Caki2 (cell line): Measurements from ENCODE around the gene TTLL5. TPM values are rescaled to one million over a fixed set of nuclear protein-coding genes. Genes with fewer than 3 reads are reported as not detected.

Source experiments
- DNase-seq: peaks from one replicate; pipeline ENCODE4 v3.0.0-alpha.2; 2015; ENCODE audit warnings: low read depth
- in situ Hi-C: cut with HindIII; loops from 2 replicates; pipeline ENCODE4 v1.10.0; 2016; ENCODE audit warnings: low sequenced_read_pairs, low pct_unique_long_range_greater_than_20kb, mixed read lengths
- total RNA-seq: library from RNA; depleted of rRNA; stranded (reverse); fragments of >200 nt; shearing (Covaris generic); gene quantifications from 2 replicates; pipeline ENCODE4 v1.2.3, GENCODE V29; 2014; ENCODE audit warnings: low replicate concordance; rRNA removed

The TTLL5 gene
- 5.7 and 35.3 TPM in 2 replicates for total RNA-seq

- peak; percentile 100 for DNase-seq
- in situ Hi-C loops, result no loop called here
These were observed at the start of gene TTLL5, which contains the start of gene ERG28 for GRCh38 chr14:75660630-75661498. TSS of gene TTLL5 (plus strand) at chr14:75661246. CDS start at chr14:75663150, 1,904 bp downstream. TSS of gene ERG28 (minus strand) at chr14:75660876. CDS start at chr14:75657502, 3,374 bp downstream.

GRCh38 chr14:75612157-75612556, 48.9 kb upstream of the TTLL5 start:
- in situ Hi-C loops, result no loop called here
- no peak for DNase-seq

DNA sequence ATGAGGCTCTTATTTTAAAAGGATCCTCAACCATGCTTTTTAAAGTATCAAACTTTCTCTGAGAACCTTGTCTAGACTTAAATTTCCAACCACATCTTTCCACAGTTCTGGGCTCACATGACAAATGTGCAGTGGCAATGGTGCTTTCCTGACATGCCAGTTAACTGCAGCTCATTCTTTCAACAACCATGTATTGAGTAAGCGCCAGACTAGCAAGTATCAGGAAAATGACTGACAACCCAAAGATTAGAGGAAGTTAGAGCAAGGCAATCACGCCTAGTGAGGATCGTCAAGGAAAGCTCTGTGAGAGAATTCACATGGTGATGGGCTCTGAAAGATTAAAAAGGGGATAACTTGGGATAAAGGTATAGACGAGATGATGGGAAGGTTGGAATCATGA, 46.9 kb upstream of the TTLL5 start:
- no peak for DNase-seq
- in situ Hi-C loops, result no loop called here

DNA sequence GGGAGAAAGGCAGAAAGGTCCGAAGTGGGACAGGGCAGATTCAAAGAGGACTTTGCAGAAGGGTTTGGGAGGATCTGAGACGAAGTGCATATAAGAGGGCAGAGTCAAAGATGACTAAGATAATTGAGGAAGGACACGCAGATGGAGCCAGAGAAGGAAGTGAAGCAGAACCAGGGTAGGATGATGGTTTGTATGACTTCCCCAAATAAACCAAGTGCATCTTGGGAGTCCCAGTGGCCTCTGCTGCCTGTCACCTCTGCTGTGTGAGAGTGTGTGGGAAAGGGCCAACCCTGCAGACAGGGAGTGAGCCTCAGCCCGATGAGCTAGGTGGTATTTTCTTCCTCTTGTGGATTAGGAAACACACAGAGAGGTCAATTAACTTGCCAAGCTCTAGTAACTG, 45.8 kb upstream of the TTLL5 start:
- no peak for DNase-seq
- in situ Hi-C loops, result no loop called here

- no peak for DNase-seq
- in situ Hi-C loops, result no loop called here
These were observed 41.5 kb upstream of the TTLL5 start for GRCh38 chr14:75619548-75619947.

GRCh38 chr14:75625034-75625433, 36.0 kb upstream of the TTLL5 start:
- no peak for DNase-seq
- in situ Hi-C loops, result no loop called here

GRCh38 chr14:75626396-75626795, 34.6 kb upstream of the TTLL5 start:
- no peak for DNase-seq
- in situ Hi-C loops, result no loop called here

DNA sequence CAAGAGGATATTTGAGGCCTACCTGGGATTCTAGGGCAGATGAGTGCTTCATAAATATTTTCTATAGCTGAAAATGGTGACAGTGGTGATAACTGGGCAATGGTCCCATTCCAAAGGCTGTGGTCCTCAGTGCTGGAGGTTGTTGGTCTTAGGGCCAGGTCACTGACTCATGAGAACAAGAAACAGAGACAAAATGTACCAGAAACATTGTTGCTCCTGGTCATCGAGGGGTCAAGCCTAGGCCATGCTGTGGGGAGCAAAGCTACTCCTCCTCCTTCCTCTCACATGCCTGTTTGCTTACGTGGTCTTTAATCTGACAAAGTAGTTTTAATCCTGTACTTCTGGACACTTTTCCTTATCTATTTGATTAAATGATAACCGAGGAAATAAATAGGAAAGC, 34.2 kb upstream of the TTLL5 start:
- in situ Hi-C loops, result no loop called here
- DNase-seq, result no peak

DNA sequence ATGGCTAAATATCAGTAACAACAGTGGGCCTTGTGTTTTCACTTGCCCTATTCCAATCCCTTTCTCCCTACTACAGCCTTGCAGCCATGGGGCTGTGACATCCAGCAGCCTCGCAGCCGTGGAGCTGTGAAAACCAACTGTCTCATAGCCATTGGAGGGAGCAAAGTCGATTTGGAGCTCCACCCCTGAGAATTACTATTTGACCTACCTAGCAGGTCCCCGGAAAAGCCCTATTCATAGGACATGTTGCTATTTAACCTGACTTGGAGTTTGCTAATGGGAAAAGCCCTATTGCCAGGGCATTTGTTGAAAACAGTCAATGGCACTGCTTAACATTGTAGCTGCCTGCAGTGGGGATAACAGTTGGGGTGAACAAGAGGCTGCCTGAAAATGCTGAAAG, 33.6 kb upstream of the TTLL5 start:
- no peak for DNase-seq
- in situ Hi-C loops, result no loop called here

DNA sequence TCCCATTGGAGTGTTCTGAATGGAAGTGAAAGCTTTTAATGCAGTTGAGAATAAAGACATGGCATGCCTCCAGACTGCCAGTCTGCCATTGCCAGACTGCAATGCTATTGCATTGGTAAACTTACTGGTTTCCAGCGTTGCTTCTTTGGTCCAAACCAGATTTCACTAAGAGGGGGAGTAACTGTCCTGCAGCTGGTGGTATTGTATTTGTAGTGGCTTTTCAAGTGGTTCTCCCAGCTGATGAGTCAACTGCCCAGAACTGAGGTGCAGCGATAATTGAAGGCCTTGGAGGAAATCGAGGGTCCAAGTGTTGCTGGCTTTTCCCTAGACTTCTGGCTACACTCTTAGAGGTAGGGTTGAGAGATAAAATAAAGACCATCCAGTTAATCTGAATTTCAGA, 32.2 kb upstream of the TTLL5 start:
- no peak for DNase-seq
- in situ Hi-C loops, result no loop called here

DNA sequence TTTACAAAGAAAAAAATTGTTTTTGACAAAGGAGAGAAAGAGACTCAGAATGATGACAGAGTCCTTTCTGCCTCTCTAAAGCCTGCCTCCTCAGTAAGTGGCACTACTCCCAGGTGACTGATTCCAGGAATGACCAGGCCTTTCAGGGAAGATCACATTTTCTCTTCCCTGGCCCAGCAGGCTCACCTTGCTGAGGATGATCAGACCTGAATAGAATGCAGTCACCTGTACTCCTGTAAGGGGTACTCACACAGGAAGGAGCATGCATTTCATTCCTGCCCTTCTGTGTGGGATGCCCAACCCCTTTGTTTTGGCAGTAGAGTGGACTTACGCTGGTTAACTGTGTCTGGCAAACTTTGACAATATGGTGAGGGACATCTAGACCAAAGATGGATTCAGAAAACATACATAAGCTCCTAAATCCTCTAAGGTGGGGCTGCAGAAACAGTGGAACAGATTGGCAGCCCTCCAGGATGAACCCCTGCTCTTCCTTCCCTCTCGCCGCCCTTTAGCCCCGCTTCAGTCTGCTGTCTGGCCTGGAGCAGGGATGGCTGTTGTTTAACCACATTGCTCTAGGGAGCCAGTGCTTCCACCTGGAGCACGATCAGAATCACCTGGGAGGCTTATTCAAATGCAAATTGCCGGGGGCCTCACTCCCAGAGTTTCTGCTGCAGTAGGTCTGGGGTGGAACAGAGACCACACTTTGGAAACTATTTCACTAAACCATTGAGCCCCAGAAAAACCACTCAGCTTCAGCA, 30.2 kb upstream of the TTLL5 start:
- DNase-seq, result no peak
- in situ Hi-C loops, result no loop called here

GRCh38 chr14:75631453-75631831, 29.6 kb upstream of the TTLL5 start:
- in situ Hi-C loops, result no loop called here
- no peak for DNase-seq

DNA sequence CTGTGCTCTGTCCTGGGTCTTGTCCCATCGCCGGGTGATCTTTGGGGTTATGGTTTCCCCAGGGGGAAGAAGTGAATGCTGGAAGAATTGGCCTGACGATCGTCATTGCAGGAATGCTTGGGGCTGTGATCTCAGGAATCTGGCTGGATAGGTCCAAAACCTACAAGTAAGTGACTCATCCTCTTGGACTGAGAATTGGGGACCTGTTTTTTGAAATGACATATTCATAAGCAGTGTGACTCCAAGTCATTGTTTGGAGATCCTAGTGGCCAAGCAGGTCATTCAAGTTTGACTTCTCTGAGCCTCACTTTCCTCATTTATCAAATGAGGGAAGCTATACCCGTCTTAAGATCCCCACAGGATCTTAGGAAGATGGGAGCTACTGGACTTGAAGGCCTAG, 26.2 kb upstream of the TTLL5 start:
- no peak for DNase-seq
- in situ Hi-C loops, result no loop called here

DNA sequence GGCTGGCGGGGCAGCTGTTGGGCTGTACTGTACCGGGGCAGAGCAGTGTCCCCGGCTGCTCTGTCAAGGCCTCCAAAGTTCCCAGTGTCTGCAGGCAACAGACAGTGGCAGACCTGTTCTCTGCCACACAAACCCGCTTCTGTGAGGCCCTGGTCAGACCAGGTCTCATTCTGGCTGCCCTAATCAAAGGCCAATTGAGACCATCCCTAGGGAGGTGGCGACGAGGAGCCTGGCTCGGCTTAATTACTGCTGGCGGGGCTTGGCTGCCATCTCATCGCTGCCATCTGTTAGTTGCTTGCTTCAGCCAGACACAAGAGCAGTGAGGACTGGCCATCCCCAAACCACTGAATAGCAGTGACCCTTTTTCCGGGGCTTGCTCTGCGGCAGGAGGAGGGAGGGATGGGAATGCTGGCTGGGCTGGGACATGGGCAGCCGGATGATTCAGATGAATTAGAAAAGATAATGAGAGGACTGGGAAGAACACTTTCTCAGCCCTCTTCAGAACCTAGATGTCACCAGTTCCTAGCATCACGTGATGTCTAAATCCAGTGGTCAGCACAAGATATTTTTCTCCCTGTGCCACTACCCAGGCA, 24.9 kb upstream of the TTLL5 start:
- in situ Hi-C loops, result no loop called here
- no peak for DNase-seq

GRCh38 chr14:75640876-75641275, 20.2 kb upstream of the TTLL5 start:
- in situ Hi-C loops, result no loop called here
- no peak for DNase-seq

DNA sequence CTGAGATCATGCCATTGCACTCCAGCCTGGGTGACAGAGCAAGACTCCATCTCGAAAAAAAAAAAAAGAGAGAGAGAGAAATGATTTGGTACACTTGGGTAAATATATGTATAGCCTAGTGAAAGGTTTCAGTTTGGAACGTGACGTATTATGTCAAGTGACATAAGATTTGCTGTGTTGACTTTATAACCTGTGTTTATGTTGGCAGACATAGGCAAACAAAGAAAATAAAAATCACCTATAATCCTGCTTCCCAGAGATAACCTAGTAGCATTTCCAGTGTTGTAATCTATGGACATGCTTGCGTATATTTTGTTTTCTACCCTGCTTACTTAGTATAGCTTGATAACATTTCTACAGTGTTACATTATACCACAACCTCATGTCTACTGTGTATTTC, 17.1 kb upstream of the TTLL5 start:
- no peak for DNase-seq
- in situ Hi-C loops, result no loop called here

DNA sequence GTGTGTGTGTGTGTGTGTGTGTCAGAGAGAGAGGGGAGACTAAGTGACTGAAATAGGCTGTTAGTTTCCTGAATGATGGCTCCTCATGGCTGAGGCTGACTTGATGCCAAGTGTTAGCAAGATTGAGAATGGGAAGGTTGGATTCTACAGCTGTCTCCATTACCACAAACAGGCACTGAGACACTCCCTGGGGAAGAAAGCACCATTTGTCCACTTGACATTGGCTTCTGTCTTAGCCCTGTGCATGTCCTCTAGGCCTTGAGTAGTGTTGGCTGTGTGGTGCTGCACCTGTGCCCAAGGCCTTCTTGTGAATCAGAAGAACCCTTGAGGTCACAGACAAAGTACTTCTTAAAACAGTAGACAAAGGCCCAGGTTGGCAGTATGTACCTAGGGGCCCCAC, 16.0 kb upstream of the TTLL5 start:
- no peak for DNase-seq
- in situ Hi-C loops, result no loop called here

GRCh38 chr14:75646762-75647161, 14.3 kb upstream of the TTLL5 start:
- in situ Hi-C loops, result no loop called here
- no peak for DNase-seq

DNA sequence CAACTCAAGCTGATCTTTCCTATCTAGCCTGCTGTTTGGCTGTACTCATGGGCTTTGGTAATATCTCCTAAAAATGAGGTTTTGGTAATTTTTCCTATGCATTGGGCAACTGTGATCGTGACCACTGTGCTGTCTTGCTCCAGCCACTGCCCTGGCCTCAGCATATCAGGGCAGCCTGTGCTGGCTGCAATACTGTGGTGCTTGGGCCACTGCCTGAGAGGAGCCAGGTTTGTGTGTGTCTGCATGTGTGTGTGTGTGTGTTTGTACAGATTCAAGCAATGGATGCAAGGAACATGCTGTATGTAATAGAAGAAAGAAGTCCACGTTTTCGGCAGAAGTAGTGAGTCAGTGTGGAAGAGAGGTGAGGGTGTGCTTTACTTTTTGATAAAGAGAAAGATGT, 13.4 kb upstream of the TTLL5 start:
- in situ Hi-C loops, result no loop called here
- no peak for DNase-seq
